Measurements from ENCODE around the gene CDK17.

CDK17 gene

DNA sequence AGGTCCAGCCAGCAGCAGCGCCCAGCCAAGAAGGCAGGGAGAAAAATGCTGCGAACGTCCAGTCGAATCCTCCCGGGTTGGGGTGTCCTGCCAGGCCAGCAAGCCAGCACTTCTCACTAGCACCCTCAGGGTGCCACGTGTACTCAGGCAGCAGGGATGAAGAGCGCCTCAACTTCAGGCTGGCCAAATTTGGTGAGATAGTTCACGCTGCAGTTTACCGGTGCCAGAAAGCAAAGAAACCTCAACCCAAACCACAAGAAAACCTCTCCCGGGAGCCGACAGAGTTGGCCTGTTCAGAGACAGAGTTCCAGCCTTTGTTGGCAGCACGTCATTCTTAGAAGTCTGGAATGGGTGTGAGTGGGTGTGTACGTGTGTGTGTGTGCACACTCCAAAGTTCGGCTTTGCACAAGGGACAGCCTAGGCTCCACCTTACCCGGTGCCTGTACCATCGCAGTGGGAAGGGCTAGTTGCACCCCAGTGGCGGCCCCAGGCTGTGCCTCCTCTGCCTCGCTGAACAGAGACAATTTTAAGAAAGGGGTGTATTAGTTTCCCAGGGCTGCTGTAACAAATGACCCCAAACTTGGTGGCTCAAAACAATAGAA is 163.9 kb downstream of the CDK17 start:
- no peak for DNase-seq

DNA sequence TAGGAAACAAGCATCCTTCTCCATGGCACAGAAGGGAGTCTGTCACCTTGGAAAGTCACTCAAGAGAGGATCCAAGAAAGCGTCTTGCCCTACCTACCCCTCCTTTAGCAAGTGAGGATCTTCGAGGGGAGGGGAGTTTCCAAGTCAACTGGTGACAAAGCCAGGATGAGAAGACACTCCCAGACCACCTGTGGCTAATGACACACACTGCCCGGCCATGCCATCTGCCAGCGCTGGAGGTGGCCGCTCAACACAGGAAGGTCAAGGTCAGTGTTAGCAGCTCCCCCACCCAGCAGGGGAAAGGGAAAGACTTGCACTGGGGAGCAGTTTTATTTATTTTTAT is 164.8 kb downstream of the CDK17 start:
- DNase-seq = no peak

DNA sequence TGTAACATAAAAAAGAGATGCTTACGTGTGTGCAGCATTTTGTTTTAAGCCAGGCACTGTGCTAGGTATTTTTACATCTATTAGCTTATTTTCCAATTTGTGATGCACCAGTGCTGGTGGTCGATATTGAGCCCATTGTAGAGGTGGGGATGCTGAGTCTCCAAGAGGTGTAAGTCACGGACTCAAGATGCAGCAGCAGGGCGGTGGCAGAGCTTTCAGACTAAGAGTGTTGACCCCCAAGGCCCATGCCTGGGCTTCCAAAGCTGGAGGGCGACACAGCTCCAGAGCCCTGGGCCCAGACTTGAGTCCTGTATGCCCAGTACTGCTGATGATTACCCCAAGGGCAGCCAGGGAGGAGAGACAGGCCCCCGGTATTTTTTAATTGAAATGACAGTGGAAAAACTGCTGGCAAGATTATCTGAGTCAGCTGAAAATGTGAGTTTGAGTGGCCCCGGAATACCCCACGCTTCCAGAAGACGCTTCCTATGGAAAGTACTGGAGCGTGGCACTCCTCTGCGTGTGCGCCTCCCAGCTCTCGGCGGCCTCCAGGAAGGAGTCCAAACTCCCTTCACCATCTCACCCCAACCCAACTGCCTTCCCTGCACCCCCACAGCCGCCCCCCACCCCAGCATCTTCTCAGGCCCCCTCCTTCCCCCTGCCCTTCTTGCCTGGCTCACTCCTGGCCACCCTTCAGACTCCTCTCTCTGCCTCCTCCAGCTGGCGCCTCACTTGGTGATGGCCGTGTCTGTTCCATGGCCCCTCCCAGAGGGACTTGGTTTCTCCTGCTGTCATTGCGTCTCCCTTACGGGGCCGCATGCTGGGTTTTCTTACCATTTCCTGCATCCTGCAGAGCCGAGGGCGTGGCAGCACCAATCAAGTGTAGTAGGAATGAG is 165.4 kb downstream of the CDK17 start:
- no peak for DNase-seq

DNA sequence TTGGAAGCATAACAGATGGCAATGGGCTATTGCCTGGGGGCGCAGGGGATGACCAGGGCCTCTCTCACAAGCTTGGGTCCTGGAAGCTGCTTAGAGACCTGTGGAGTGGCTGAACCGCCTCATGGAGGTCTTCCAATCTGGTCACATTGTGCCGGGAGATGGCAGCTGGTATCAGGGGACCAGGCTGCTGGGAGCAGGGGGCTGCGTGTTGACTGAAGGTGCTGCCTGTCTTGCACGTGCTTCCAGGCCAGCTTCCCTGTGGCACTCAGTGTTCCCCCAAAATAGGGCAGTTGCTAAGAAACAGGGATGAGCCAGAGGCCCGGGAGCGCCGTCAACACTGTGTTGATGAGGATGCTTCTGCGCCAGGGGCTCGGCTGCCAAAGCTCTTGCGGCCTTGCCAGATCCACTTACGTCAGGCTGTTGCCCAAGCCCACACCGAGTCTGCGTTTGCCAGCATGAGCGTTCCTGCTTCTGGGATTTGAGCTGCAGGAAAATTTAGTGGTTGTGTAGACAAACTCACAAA is 166.2 kb downstream of the CDK17 start:
- DNase-seq = no peak

DNA sequence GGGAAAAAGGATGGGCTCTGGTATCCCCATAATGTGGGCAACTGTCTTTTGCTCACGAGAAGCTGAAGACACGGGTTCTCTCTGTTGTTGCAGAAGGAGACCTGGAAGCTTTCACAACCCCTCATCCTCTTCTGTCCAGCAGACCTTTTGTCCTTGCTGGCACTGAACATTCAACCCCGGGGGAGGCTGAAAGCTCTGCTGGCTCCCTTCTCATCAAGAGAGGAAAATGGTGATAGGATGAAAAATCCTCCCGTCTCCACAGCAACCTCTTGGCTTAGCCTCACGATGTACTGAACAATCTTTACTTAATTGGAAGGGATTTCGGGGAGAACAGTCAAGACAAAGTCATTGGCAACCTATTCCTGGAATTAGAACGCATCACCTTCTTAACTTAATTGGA is 167.1 kb downstream of the CDK17 start:
- no peak for DNase-seq

DNA sequence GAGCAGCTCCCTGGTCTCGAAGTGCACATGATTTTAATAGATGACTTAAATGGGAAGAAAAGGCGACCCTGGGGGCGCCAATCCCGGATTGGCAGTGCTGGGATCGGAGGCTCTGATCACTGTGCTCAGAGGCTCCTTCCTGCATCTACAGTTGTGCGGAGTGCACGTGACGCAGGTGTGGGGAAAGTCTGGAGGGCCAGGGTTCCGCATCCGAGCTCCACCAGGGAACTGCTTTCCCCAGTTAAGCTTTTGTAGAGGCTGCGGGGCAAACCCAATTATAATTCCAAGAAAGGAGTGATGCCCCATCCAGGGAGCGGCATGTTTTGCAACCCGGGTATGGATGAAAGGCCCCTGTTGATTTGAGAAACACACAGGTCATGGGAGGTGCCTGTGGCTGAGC is 169.6 kb downstream of the CDK17 start:
- no peak for DNase-seq

DNA sequence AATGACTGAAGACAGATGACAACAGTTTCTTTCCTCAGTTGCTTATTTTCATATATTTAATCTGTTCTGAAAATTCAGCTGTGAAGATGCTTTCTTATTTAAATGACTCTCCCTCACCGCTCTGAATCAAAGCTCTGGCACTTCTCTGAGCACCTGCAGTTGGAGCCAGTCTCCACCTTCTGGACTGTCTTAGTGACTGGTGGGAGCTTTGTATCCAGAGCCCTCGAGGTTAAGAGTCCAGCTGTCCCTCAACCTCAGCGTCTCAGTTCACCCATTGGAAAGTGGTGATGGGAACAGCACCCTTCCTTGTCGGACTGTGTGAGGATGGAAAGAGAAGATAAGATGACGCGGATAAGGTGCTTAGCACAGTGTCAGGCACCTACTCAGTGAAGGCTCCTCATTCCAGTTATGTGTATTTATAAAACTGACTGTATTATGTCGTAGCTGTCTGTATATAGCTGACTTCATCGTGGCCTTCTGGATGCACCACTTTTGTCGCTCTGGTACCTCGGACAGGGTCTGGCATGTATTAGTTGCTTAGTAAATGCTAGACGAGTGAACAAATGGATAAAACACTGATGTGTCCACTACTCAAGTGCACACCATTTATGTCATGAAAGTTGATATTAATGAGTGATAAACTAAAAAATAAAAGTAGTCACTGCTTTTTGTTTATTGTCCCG is 171.5 kb downstream of the CDK17 start:
- no peak for DNase-seq

Data from suppressor macrophage treated with lipopolysaccharide for 1 hour (primary cell).